K562 (cell line): ENCODE results near the gene MAD2L1BP. TPM values are rescaled to one million over a fixed set of nuclear protein-coding genes. Genes with fewer than 3 reads are reported as not detected.

ENCODE experiments used
- BDP1 ChIP-seq: IDR thresholded peaks from 3 replicates; pipeline ENCODE4 v1.6.1; 2011; ENCODE audit not compliant: insufficient read length, insufficient read depth
- CBX8 ChIP-seq: fragments of 200-600 bp; sonication (generic); IDR thresholded peaks from 2 replicates; pipeline ENCODE4 v1.6.1; 2012; ENCODE audit warnings: borderline replicate concordance, mixed run types, low read depth, mild to moderate bottlenecking, moderate library complexity, mixed read lengths, low read length, control low read depth, inconsistent platforms; ENCODE audit not compliant: poor library complexity, severe bottlenecking; ENCODE audit errors: extremely low read depth
- HMGN3 ChIP-seq: IDR thresholded peaks from 2 replicates; pipeline ENCODE4 v1.6.1; 2011; ENCODE audit warnings: borderline replicate concordance, low read depth, mild to moderate bottlenecking, mixed read lengths, low read length; ENCODE audit not compliant: insufficient read length; ENCODE audit errors: extremely low read depth
- KDM2B ChIP-seq: fragments of 250-450 bp; sonication (Bioruptor Pico); IDR thresholded peaks from 2 replicates; pipeline ENCODE4 v1.8.0; 2021; ENCODE audit warnings: mild to moderate bottlenecking, moderate library complexity
- KDM4B ChIP-seq, 2 experiments: fragments of 450-650 bp in 1 of 2; sonication (generic) in 1 of 2; IDR thresholded peaks; 2 replicates each; pipeline ENCODE4 v1.6.1; 2016 to 2017; ENCODE audit warnings: borderline replicate concordance in 2 of 2, antibody characterized with exemption in 1 of 2, low read depth in 1 of 2, mild to moderate bottlenecking in 1 of 2
- MCM7 ChIP-seq, 2 experiments: fragments of 450-650 bp; IDR thresholded peaks; 2 replicates each; pipeline ENCODE4 v1.6.1; 2016 to 2018
- MTA1 ChIP-seq: fragments of 450-650 bp; IDR thresholded peaks from 2 replicates; pipeline ENCODE4 v1.6.1; 2017; ENCODE audit warnings: borderline replicate concordance
- SMAD3 ChIP-seq: fragments of 450-650 bp; formaldehyde crosslinking; conservative IDR thresholded peaks from 2 replicates; pipeline ENCODE4 v1.4.0; 2020; ENCODE audit warnings: mild to moderate bottlenecking
- ZNF121 ChIP-seq: sonication (generic); formaldehyde crosslinking; conservative IDR thresholded peaks from 2 replicates; pipeline ENCODE4 v1.8.0; 2022; ENCODE audit warnings: missing genetic modification reagents
- ZNF589 ChIP-seq: fragments of 200-800 bp; sonication (Bioruptor generic); IDR thresholded peaks from 2 replicates; pipeline ENCODE4 v1.6.1; 2016; ENCODE audit warnings: low read depth, missing genetic modification characterization, missing compliant biosample characterization
- polyA plus RNA-seq, 8 experiments: library from polyadenylated mRNA; depleted of rRNA in 4 of 8; stranded (reverse) in 5 of 8; unstranded in 3 of 8; fragments of >200 nt; fragmentation: Nextera tagmentation in 2 of 8; fragmentation: Illumina TruSeq in 1 of 8; extraction: Ambion mirVana in 2 of 8; extraction: Trizol in 1 of 8; gene quantifications; 2 replicates each; pipeline versions ENCODE4 v1.2.1 to v1.2.3, GENCODE V29; 2011 to 2014; ENCODE audit warnings: inconsistent platforms in 1 of 8, missing spikeins in 1 of 8
- total RNA-seq, 7 experiments: library from RNA; depleted of rRNA in 6 of 7; stranded (reverse); fragments of >200 nt in 6 of 7; fragmentation: Illumina TruSeq in 2 of 7; extraction: Trizol in 2 of 7; gene quantifications; 2 replicates each; pipeline versions ENCODE4 v1.2.1 to v1.2.3, GENCODE V29; 2011 to 2021; ENCODE audit warnings: low replicate concordance in 1 of 7
- TF ChIP-seq, protein P1 (sequence below): fragments of 250-450 bp; sonication (Bioruptor Pico); IDR thresholded peaks from 2 replicates; pipeline ENCODE4 v1.8.0; 2022; ENCODE audit warnings: moderate library complexity, mild to moderate bottlenecking, inconsistent platforms
- TF ChIP-seq, protein P2 (sequence below): sonication (generic); formaldehyde crosslinking; IDR thresholded peaks from 2 replicates; pipeline ENCODE4 v1.8.1; 2023; ENCODE audit warnings: mild to moderate bottlenecking, missing genetic modification reagents
- TF ChIP-seq, protein P3 (sequence below): sonication (generic); formaldehyde crosslinking; IDR thresholded peaks from 2 replicates; pipeline ENCODE4 v1.8.1; 2022; ENCODE audit warnings: missing genetic modification reagents
- TF ChIP-seq, protein P4 (sequence below): fragments of 250-450 bp; sonication (Bioruptor Pico); IDR thresholded peaks from 2 replicates; pipeline ENCODE4 v1.4.0; 2020; ENCODE audit warnings: mild to moderate bottlenecking, moderate library complexity, borderline replicate concordance

The MAD2L1BP gene
- total and polyA plus RNA-seq, 9 of the 15 experiments (the other 6 are each of a cell fraction or from before 2014, with no cell fraction given), result 69.7 to 321 (median 111) TPM

- no peak for TF ChIP-seq KDM2B
- TF ChIP-seq ZNF589 (CRISPR knock-in tag), result no peak
- TF ChIP-seq BDP1, result no peak
- TF ChIP-seq, protein P1, sequence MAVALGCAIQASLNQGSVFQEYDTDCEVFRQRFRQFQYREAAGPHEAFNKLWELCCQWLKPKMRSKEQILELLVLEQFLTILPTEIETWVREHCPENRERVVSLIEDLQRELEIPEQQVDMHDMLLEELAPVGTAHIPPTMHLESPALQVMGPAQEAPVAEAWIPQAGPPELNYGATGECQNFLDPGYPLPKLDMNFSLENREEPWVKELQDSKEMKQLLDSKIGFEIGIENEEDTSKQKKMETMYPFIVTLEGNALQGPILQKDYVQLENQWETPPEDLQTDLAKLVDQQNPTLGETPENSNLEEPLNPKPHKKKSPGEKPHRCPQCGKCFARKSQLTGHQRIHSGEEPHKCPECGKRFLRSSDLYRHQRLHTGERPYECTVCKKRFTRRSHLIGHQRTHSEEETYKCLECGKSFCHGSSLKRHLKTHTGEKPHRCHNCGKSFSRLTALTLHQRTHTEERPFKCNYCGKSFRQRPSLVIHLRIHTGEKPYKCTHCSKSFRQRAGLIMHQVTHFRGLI (CRISPR knock-in tag), result no peak
- TF ChIP-seq, protein P2, sequence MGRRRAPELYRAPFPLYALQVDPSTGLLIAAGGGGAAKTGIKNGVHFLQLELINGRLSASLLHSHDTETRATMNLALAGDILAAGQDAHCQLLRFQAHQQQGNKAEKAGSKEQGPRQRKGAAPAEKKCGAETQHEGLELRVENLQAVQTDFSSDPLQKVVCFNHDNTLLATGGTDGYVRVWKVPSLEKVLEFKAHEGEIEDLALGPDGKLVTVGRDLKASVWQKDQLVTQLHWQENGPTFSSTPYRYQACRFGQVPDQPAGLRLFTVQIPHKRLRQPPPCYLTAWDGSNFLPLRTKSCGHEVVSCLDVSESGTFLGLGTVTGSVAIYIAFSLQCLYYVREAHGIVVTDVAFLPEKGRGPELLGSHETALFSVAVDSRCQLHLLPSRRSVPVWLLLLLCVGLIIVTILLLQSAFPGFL (CRISPR knock-in tag), result peak; percentile 71; the same call in 1 of the 2 replicates
- TF ChIP-seq ZNF121 (CRISPR knock-in tag), result no peak
- TF ChIP-seq, protein P3, sequence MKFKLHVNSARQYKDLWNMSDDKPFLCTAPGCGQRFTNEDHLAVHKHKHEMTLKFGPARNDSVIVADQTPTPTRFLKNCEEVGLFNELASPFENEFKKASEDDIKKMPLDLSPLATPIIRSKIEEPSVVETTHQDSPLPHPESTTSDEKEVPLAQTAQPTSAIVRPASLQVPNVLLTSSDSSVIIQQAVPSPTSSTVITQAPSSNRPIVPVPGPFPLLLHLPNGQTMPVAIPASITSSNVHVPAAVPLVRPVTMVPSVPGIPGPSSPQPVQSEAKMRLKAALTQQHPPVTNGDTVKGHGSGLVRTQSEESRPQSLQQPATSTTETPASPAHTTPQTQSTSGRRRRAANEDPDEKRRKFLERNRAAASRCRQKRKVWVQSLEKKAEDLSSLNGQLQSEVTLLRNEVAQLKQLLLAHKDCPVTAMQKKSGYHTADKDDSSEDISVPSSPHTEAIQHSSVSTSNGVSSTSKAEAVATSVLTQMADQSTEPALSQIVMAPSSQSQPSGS (CRISPR knock-in tag), result no peak
- no peak for TF ChIP-seq MCM7 (IDR thresholded peaks at IDR 0.05)
- TF ChIP-seq HMGN3, result peak; percentile 84
- 0 out of 2 replicates have a peak, but pooled peaks have one; percentile 21 for TF ChIP-seq MTA1
- TF ChIP-seq, protein P4, sequence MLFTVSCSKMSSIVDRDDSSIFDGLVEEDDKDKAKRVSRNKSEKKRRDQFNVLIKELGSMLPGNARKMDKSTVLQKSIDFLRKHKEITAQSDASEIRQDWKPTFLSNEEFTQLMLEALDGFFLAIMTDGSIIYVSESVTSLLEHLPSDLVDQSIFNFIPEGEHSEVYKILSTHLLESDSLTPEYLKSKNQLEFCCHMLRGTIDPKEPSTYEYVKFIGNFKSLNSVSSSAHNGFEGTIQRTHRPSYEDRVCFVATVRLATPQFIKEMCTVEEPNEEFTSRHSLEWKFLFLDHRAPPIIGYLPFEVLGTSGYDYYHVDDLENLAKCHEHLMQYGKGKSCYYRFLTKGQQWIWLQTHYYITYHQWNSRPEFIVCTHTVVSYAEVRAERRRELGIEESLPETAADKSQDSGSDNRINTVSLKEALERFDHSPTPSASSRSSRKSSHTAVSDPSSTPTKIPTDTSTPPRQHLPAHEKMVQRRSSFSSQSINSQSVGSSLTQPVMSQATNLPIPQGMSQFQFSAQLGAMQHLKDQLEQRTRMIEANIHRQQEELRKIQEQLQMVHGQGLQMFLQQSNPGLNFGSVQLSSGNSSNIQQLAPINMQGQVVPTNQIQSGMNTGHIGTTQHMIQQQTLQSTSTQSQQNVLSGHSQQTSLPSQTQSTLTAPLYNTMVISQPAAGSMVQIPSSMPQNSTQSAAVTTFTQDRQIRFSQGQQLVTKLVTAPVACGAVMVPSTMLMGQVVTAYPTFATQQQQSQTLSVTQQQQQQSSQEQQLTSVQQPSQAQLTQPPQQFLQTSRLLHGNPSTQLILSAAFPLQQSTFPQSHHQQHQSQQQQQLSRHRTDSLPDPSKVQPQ, result no peak
- TF ChIP-seq KDM4B (IDR thresholded peaks at IDR 0.05; ENCODE audit: borderline replicate concordance in 2 of 2, low read depth in 1 of 2), result peak in 1 of 2 experiments; percentile 95; a peak in 2 of 4 replicates
- TF ChIP-seq CBX8, result no peak
- no peak for TF ChIP-seq SMAD3 (CRISPR knock-in tag)
Measured at GRCh38 chr6:43687437-43688347, 52.1 kb downstream of the MAD2L1BP start, which contains the start of gene MRPS18A (continued).
